ENCODE results near the gene TBC1D14. TPM values are rescaled to one million over a fixed set of nuclear protein-coding genes. Genes with fewer than 3 reads are reported as not detected.

TBC1D14 gene
- total and polyA plus RNA-seq, 9 of the 15 experiments (the other 6 are each of a cell fraction or from before 2014, with no cell fraction given), result 2.1 to 59.6 (median 44.8) TPM

DNA sequence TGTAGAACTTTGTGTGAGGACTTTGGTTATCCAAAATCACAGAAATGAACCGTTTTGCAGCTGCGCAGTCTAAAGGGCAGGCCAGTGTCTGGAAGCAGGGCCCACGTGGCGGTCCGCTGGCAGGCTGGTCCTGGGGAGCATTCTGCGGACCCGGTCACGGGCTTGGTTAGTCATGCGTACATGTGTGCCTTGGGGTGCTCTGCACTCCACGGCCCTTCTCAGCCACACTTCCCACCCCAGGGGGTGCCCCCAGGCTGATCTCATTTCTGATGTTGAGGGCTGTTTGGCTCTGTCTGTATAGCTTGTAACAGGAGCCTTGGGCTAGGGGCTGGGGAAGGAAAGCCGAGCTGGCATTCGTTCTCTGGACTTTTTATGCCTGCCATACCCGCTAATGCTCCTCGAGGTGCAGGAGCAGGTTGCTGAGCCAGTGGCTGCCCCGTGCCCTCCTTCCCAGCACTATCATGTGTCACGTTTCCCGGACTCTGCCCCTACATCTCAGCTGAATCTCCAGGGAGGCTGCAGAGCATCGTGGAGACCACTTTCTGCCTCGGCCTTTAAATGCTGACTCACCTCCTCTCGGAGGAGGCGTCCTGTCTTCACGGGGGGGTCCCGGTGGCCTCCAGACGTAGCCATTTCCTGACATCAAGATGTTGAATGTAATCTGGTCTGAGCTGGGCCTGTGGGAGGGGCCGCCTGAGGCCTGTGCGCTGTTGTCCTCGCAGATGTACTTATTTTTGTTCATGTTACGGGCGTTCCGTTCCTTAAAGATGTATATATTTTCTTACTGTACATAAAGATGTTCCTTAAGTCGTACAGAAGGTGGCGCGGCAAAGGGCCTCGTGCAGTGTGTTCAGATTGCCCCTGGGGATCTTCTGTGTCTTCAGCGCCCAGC is 122.2 kb downstream of the TBC1D14 start (continued):
- TF ChIP-seq, protein P1, sequence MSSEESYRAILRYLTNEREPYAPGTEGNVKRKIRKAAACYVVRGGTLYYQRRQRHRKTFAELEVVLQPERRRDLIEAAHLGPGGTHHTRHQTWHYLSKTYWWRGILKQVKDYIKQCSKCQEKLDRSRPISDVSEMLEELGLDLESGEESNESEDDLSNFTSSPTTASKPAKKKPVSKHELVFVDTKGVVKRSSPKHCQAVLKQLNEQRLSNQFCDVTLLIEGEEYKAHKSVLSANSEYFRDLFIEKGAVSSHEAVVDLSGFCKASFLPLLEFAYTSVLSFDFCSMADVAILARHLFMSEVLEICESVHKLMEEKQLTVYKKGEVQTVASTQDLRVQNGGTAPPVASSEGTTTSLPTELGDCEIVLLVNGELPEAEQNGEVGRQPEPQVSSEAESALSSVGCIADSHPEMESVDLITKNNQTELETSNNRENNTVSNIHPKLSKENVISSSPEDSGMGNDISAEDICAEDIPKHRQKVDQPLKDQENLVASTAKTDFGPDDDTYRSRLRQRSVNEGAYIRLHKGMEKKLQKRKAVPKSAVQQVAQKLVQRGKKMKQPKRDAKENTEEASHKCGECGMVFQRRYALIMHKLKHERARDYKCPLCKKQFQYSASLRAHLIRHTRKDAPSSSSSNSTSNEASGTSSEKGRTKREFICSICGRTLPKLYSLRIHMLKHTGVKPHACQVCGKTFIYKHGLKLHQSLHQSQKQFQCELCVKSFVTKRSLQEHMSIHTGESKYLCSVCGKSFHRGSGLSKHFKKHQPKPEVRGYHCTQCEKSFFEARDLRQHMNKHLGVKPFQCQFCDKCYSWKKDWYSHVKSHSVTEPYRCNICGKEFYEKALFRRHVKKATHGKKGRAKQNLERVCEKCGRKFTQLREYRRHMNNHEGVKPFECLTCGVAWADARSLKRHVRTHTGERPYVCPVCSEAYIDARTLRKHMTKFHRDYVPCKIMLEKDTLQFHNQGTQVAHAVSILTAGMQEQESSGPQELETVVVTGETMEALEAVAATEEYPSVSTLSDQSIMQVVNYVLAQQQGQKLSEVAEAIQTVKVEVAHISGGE (CRISPR knock-in tag; IDR thresholded peaks at IDR 0.05), result no peak
- TF ChIP-seq SMARCC2 (IDR thresholded peaks at IDR 0.05; ENCODE audit: low read depth), result peak; percentile 68; the same call in 1 of the 2 replicates
- TF ChIP-seq, protein P2, sequence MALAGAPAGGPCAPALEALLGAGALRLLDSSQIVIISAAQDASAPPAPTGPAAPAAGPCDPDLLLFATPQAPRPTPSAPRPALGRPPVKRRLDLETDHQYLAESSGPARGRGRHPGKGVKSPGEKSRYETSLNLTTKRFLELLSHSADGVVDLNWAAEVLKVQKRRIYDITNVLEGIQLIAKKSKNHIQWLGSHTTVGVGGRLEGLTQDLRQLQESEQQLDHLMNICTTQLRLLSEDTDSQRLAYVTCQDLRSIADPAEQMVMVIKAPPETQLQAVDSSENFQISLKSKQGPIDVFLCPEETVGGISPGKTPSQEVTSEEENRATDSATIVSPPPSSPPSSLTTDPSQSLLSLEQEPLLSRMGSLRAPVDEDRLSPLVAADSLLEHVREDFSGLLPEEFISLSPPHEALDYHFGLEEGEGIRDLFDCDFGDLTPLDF (CRISPR knock-in tag; IDR thresholded peaks at IDR 0.05), result no peak
- TF ChIP-seq CREBBP (IDR thresholded peaks at IDR 0.05; ENCODE audit: low read depth, low read length), result no peak
- TF ChIP-seq ZNF584 (CRISPR knock-in tag; IDR thresholded peaks at IDR 0.05; ENCODE audit: low read depth), result no peak
- peak; percentile 34; the same call in 1 of the 2 replicates for TF ChIP-seq RBFOX2 (IDR thresholded peaks at IDR 0.05; ENCODE audit: low read depth, low read length)
- no peak for TF ChIP-seq ZNF146 (CRISPR knock-in tag; IDR thresholded peaks at IDR 0.05; ENCODE audit: unreplicated experiment)
- peak; percentile 83 for TF ChIP-seq NFE2L1 (tag; IDR thresholded peaks at IDR 0.05; ENCODE audit: borderline replicate concordance, low read depth)
- TF ChIP-seq SMARCE1 (IDR thresholded peaks at IDR 0.05), result peak; percentile 78; the same call in 1 of the 2 replicates
- TF ChIP-seq SRF (CRISPR knock-in tag; IDR thresholded peaks at IDR 0.05), result no peak; a peak in 1 of 4 replicates
- no peak for TF ChIP-seq FIP1L1 (IDR thresholded peaks at IDR 0.05; ENCODE audit: low read depth, low read length, poor library complexity, severe bottlenecking)
- no peak for TF ChIP-seq TOE1 (IDR thresholded peaks at IDR 0.05; ENCODE audit: borderline replicate concordance)
- TF ChIP-seq TOE1 (CRISPR knock-in tag; IDR thresholded peaks at IDR 0.05; ENCODE audit: borderline replicate concordance, low read depth), result no peak
- TF ChIP-seq PTRF (tag; IDR thresholded peaks at IDR 0.05), result no peak
- TF ChIP-seq EP300 (IDR thresholded peaks at IDR 0.05; ENCODE audit: low read length), result peak; percentile 73; the same call in 1 of the 2 replicates
- TF ChIP-seq PCBP1 (IDR thresholded peaks at IDR 0.05; ENCODE audit: low read depth, low read length, poor library complexity, severe bottlenecking), result no peak
- TF ChIP-seq CBFA2T2 (conservative IDR thresholded peaks at IDR 0.05), result peak; percentile 81
- TF ChIP-seq NR2C2 (CRISPR knock-in tag; IDR thresholded peaks at IDR 0.05), result no peak
- no peak for TF ChIP-seq NR2C2 (tag; IDR thresholded peaks at IDR 0.05)
- TF ChIP-seq L3MBTL2 (IDR thresholded peaks at IDR 0.05), result peak; percentile 77
- TF ChIP-seq ZNF766 (CRISPR knock-in tag; conservative IDR thresholded peaks at IDR 0.05), result no peak

Measured in K562 (cell line).